ENCODE data around the gene C1QC. TPM values are rescaled to one million over a fixed set of nuclear protein-coding genes. Genes with fewer than 3 reads are reported as not detected.
A peak's percentile ranks its signal among the peaks of the same experiment; 100 is the strongest.

C1QC gene
- total RNA-seq, 1 donor from 2014 or later, result 800 TPM

DNA sequence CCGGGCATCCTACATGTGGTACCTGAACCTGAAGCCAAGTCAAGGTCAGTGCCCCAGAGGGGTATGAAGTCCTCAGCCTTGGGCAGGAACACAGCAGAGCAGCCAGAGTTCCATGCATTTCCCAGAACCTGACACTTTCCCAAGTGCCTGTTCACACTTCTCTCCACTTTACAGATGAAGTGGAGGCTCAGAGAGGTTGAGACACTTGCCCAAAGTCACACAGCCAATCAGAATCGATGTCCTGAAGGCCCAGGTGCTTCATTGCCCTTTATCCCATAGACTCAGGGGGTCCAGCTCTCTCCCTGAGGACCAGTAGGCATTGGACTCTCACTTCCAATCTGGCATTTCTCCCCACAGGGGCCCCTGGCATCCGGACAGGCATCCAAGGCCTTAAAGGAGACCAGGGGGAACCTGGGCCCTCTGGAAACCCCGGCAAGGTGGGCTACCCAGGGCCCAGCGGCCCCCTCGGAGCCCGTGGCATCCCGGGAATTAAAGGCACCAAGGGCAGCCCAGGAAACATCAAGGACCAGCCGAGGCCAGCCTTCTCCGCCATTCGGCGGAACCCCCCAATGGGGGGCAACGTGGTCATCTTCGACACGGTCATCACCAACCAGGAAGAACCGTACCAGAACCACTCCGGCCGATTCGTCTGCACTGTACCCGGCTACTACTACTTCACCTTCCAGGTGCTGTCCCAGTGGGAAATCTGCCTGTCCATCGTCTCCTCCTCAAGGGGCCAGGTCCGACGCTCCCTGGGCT lies 4.8 kb upstream of the C1QC start:
- no peak for DNase-seq
- Histone ChIP-seq H3K27me3 (ENCODE audit: low read depth) (peaks cover 25% of the 10 kb centered on the region), H3K4me3 (peak overlapping the region; percentile 46), H3K27ac (no peak overlapping the region), H3K4me1 (peaks cover 4% of the 10 kb centered on the region), H3K9me3 (no peaks in the 10 kb centered on the region), H3K36me3 (no peaks in the 10 kb centered on the region)
- intact Hi-C loops (cut with DNase I), result no loop called here
- ATAC-seq, result no peak
- TF ChIP-seq, protein P1, sequence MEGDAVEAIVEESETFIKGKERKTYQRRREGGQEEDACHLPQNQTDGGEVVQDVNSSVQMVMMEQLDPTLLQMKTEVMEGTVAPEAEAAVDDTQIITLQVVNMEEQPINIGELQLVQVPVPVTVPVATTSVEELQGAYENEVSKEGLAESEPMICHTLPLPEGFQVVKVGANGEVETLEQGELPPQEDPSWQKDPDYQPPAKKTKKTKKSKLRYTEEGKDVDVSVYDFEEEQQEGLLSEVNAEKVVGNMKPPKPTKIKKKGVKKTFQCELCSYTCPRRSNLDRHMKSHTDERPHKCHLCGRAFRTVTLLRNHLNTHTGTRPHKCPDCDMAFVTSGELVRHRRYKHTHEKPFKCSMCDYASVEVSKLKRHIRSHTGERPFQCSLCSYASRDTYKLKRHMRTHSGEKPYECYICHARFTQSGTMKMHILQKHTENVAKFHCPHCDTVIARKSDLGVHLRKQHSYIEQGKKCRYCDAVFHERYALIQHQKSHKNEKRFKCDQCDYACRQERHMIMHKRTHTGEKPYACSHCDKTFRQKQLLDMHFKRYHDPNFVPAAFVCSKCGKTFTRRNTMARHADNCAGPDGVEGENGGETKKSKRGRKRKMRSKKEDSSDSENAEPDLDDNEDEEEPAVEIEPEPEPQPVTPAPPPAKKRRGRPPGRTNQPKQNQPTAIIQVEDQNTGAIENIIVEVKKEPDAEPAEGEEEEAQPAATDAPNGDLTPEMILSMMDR (IDR thresholded peaks at IDR 0.05), result no peak

- ATAC-seq (no peak), DNase-seq (no peak)
- TF ChIP-seq, protein P1 (IDR thresholded peaks at IDR 0.05), result no peak
- H3K4me1 ChIP-seq, result peaks cover 4% of the 10 kb centered on the region
- H3K4me3 ChIP-seq, result peak overlapping the region; percentile 46
- no peak overlapping the region for H3K27ac ChIP-seq
- H3K9me3 ChIP-seq, result no peaks in the 10 kb centered on the region
- peaks cover 25% of the 10 kb centered on the region for H3K27me3 ChIP-seq (ENCODE audit: low read depth)
- no peaks in the 10 kb centered on the region for H3K36me3 ChIP-seq
- intact Hi-C loops (cut with DNase I), result no loop called here
Measured at GRCh38 chr1:22639286-22639685, 4.1 kb upstream of the C1QC start.

- intact Hi-C loops (cut with DNase I), result loop anchor here (10.0 kb wide), 1 partner anchor 216 kb away; no protein-coding TSS in a partner anchor
- Histone ChIP-seq H3K27me3 (ENCODE audit: low read depth) (peaks cover 25% of the 10 kb centered on the region), H3K36me3 (no peaks in the 10 kb centered on the region), H3K9me3 (no peaks in the 10 kb centered on the region), H3K4me1 (peaks cover 4% of the 10 kb centered on the region), H3K4me3 (no peak overlapping the region), H3K27ac (no peak overlapping the region)
- DNase-seq (no peak), ATAC-seq (no peak)
- TF ChIP-seq, protein P1 (IDR thresholded peaks at IDR 0.05), result no peak
Measured at GRCh38 chr1:22641247-22641646, 2.2 kb upstream of the C1QC start.

- DNase-seq, result peak; percentile 88
- H3K27ac ChIP-seq, result no peak overlapping the region
Measured at GRCh38 chr1:22641906-22642636, 1.4 kb upstream of the C1QC start.

GRCh38 chr1:22643928-22644327 lies 495 bp downstream of the C1QC start:
- TF ChIP-seq, protein P1 (IDR thresholded peaks at IDR 0.05), result no peak
- Histone ChIP-seq H3K27ac (peak overlapping the region; percentile 65), H3K27me3 (ENCODE audit: low read depth) (peaks cover 11% of the 10 kb centered on the region), H3K9me3 (no peaks in the 10 kb centered on the region), H3K4me3 (peak overlapping the region; percentile 49), H3K4me1 (peaks cover 4% of the 10 kb centered on the region), H3K36me3 (no peaks in the 10 kb centered on the region)
- DNase-seq, result no peak
- intact Hi-C loops (cut with DNase I), result loop anchor here (10.0 kb wide), 1 partner anchor 219 kb away; no protein-coding TSS in a partner anchor
- ATAC-seq, result no peak

More at GRCh38 chr1:22641906-22642636, 1.4 kb upstream of the C1QC start:
- intact Hi-C loops (cut with DNase I), result loop anchor here (10.0 kb wide), 1 partner anchor 217 kb away; no protein-coding TSS in a partner anchor
- peak; percentile 82 to 85 for ATAC-seq
- Histone ChIP-seq H3K4me1 (peaks cover 4% of the 10 kb centered on the region), H3K9me3 (no peaks in the 10 kb centered on the region), H3K27me3 (ENCODE audit: low read depth) (peaks cover 19% of the 10 kb centered on the region), H3K4me3 (no peak overlapping the region), H3K36me3 (no peaks in the 10 kb centered on the region)
- TF ChIP-seq, protein P1 (IDR thresholded peaks at IDR 0.05), result peak; percentile 96
